Astrocyte (in vitro differentiated cells and primary cell): ENCODE measurements around the gene CPLX4. TPM values are rescaled to one million over a fixed set of nuclear protein-coding genes. Genes with fewer than 3 reads are reported as not detected.

Source experiments
- DNase-seq: peaks from one replicate; pipeline ENCODE4 v3.0.0-alpha.2; 2010; ENCODE audit warnings: low read depth
- FAIRE-seq: peaks from 2 replicates; lab custom pipeline; 2011; peaks lifted over from hg19 to GRCh38; lab: Jason Lieb, UNC
- H2AFZ ChIP-seq: 2 replicates; pipeline ENCODE4 v1.6.0; 2012; ENCODE audit warnings: low read depth, low read length, inconsistent platforms
- H3K27ac ChIP-seq: 2 replicates; pipeline ENCODE4 v1.5.1; 2011; ENCODE audit warnings: low read depth, low read length, inconsistent platforms
- H3K27me3 ChIP-seq: 2 replicates; pipeline ENCODE4 v1.6.0; 2011; ENCODE audit warnings: low read length, inconsistent platforms; ENCODE audit not compliant: insufficient read depth
- H3K36me3 ChIP-seq: 2 replicates; pipeline ENCODE4 v1.5.1; 2011; ENCODE audit warnings: low read length, inconsistent platforms; ENCODE audit not compliant: insufficient read depth
- H3K4me1 ChIP-seq: 2 replicates; pipeline ENCODE4 v1.5.1; 2011; ENCODE audit warnings: low read length, inconsistent platforms; ENCODE audit not compliant: insufficient read depth
- H3K4me2 ChIP-seq: 2 replicates; pipeline ENCODE4 v1.6.0; 2012; ENCODE audit warnings: low read length, inconsistent platforms
- H3K4me3 ChIP-seq: 2 replicates; pipeline ENCODE4 v1.5.1; 2011; ENCODE audit warnings: low read depth, mild to moderate bottlenecking, low read length, inconsistent platforms; ENCODE audit not compliant: insufficient read depth
- H3K79me2 ChIP-seq: 2 replicates; pipeline ENCODE4 v1.6.0; 2012; ENCODE audit warnings: mild to moderate bottlenecking, low read length, inconsistent platforms; ENCODE audit not compliant: insufficient read depth
- H3K9ac ChIP-seq: 2 replicates; pipeline ENCODE4 v1.6.0; 2012; ENCODE audit warnings: mild to moderate bottlenecking, low read length, inconsistent platforms
- H3K9me3 ChIP-seq: 2 replicates; pipeline ENCODE4 v1.5.1; 2012; ENCODE audit warnings: low read depth, mild to moderate bottlenecking, low read length, inconsistent platforms; ENCODE audit not compliant: insufficient read depth
- H4K20me1 ChIP-seq: 2 replicates; pipeline ENCODE4 v1.6.0; 2012; ENCODE audit warnings: low read length, inconsistent platforms; ENCODE audit not compliant: insufficient read depth
- H3K27ac Mint-ChIP-seq: one replicate; pipeline ENCODE4 v1.8.0; 2021; ENCODE audit warnings: mild to moderate bottlenecking, mixed read lengths; ENCODE audit not compliant: unreplicated experiment
- H3K27me3 Mint-ChIP-seq: one replicate; pipeline ENCODE4 v1.8.0; 2021; ENCODE audit warnings: low read depth, mixed read lengths; ENCODE audit not compliant: unreplicated experiment
- H3K36me3 Mint-ChIP-seq: one replicate; pipeline ENCODE4 v1.8.0; 2021; ENCODE audit warnings: low read depth, mixed read lengths; ENCODE audit not compliant: unreplicated experiment
- H3K4me1 Mint-ChIP-seq: one replicate; pipeline ENCODE4 v1.8.0; 2021; ENCODE audit warnings: low read depth, mixed read lengths; ENCODE audit not compliant: unreplicated experiment
- H3K4me3 Mint-ChIP-seq: one replicate; pipeline ENCODE4 v1.8.0; 2021; ENCODE audit warnings: mild to moderate bottlenecking, moderate library complexity, mixed read lengths; ENCODE audit not compliant: unreplicated experiment
- H3K9me3 Mint-ChIP-seq: one replicate; pipeline ENCODE4 v1.8.0; 2021; ENCODE audit warnings: mild to moderate bottlenecking, mixed read lengths; ENCODE audit not compliant: unreplicated experiment
- CTCF ChIP-seq: IDR thresholded peaks from 2 replicates; pipeline ENCODE4 v1.5.1; 2011; ENCODE audit warnings: low read depth, mild to moderate bottlenecking, inconsistent platforms, low read length, moderate library complexity; ENCODE audit not compliant: insufficient read depth
- EZH2 ChIP-seq: IDR thresholded peaks from 2 replicates; pipeline ENCODE4 v1.6.1; 2012; ENCODE audit warnings: mild to moderate bottlenecking, low read length, inconsistent platforms; ENCODE audit not compliant: insufficient read depth
- total RNA-seq: library from RNA; stranded (reverse); gene quantifications from 2 replicates; pipeline ENCODE4 v1.2.1, GENCODE V29; 2021

The CPLX4 gene
- total RNA-seq, 1 donor from 2014 or later: not detected

GRCh38 chr18:59272891-59273758, 45.3 kb downstream of the CPLX4 start, which contains the start of gene RAX:
Gene RAX (minus strand): TSS chr18:59273454. CDS start chr18:59273206, 248 bp downstream.
- Mint-ChIP-seq H3K9me3 (peaks cover 12% of the 10 kb centered on the region), H3K36me3 (no peaks in the 10 kb centered on the region), H3K4me1 (no peaks in the 10 kb centered on the region), H3K4me3 (peak within 1 kb of the TSS; percentile 34), H3K27ac (no peak within 1 kb of the TSS), H3K27me3 (peaks cover 81% of the 10 kb centered on the region)
- Histone ChIP-seq H3K4me2 (peak within 1 kb of the TSS; percentile 57), H3K9me3 (peaks cover 4% of the 10 kb centered on the region), H3K79me2 (no peaks in the 10 kb centered on the region), H3K4me1 (no peaks in the 10 kb centered on the region), H3K4me3 (no peak within 1 kb of the TSS), H3K36me3 (no peaks in the 10 kb centered on the region), H3K27me3 (peaks cover 94% of the 10 kb centered on the region), H3K27ac (no peak within 1 kb of the TSS), H3K9ac (no peak within 1 kb of the TSS), H2AFZ (peak within 1 kb of the TSS; percentile 19), H4K20me1 (peaks cover 5% of the 10 kb centered on the region)
- TF ChIP-seq CTCF (no peak), EZH2 (peak; percentile 91)
- DNase-seq: no peak
- no peak for FAIRE-seq

GRCh38 chr18:59272221-59272888, 46.1 kb downstream of the CPLX4 start:
- H3K9ac ChIP-seq: no peak overlapping the region
- H3K27ac ChIP-seq: no peak overlapping the region
- H3K9me3 Mint-ChIP-seq: peaks cover 12% of the 10 kb centered on the region
- TF ChIP-seq CTCF: no peak
- TF ChIP-seq EZH2: peak; percentile 92
- peaks cover 83% of the 10 kb centered on the region for H3K27me3 Mint-ChIP-seq
- H3K9me3 ChIP-seq: peaks cover 4% of the 10 kb centered on the region
- peak overlapping the region; percentile 57 for H3K4me2 ChIP-seq
- no peak for DNase-seq
- no peak overlapping the region for H3K4me3 Mint-ChIP-seq
- H3K4me1 ChIP-seq: peaks cover 3% of the 10 kb centered on the region
- no peaks in the 10 kb centered on the region for H3K79me2 ChIP-seq
- no peak for FAIRE-seq
- peaks cover 95% of the 10 kb centered on the region for H3K27me3 ChIP-seq
- H3K27ac Mint-ChIP-seq: no peak overlapping the region
- H3K36me3 Mint-ChIP-seq: no peaks in the 10 kb centered on the region
- H3K4me1 Mint-ChIP-seq: no peaks in the 10 kb centered on the region
- H2AFZ ChIP-seq: peak overlapping the region; percentile 19
- no peak overlapping the region for H3K4me3 ChIP-seq
- peaks cover 5% of the 10 kb centered on the region for H4K20me1 ChIP-seq
- H3K36me3 ChIP-seq: no peaks in the 10 kb centered on the region
